ENCODE measurements around the gene SYAP1.

Gene SYAP1

DNA sequence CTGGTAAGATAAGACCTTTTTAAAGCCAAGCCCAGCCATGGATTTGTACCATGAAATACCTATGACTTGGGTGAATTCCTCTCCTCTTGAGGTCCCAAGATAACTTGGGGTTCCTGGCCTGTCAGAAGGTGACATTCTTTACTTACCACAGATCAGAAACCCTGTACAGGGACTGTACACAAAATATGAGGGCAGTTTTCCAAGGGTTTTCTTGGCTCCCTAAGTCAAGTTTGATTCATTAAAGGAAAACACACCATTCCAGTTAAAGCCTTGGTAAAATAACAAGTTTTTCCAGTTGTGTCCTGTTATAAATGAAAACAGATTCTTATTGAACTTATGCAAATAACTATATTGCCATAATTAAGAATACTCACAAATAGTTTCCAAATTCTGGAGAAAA lies 8.2 kb downstream of the SYAP1 start:
- no peak overlapping the region for H3K4me3 ChIP-seq (ENCODE audit: low read depth, low read length)
- TF ChIP-seq, protein P1, sequence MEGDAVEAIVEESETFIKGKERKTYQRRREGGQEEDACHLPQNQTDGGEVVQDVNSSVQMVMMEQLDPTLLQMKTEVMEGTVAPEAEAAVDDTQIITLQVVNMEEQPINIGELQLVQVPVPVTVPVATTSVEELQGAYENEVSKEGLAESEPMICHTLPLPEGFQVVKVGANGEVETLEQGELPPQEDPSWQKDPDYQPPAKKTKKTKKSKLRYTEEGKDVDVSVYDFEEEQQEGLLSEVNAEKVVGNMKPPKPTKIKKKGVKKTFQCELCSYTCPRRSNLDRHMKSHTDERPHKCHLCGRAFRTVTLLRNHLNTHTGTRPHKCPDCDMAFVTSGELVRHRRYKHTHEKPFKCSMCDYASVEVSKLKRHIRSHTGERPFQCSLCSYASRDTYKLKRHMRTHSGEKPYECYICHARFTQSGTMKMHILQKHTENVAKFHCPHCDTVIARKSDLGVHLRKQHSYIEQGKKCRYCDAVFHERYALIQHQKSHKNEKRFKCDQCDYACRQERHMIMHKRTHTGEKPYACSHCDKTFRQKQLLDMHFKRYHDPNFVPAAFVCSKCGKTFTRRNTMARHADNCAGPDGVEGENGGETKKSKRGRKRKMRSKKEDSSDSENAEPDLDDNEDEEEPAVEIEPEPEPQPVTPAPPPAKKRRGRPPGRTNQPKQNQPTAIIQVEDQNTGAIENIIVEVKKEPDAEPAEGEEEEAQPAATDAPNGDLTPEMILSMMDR (IDR thresholded peaks at IDR 0.05; ENCODE audit: borderline replicate concordance, insufficient read depth, low read depth, low read length), result no peak

DNA sequence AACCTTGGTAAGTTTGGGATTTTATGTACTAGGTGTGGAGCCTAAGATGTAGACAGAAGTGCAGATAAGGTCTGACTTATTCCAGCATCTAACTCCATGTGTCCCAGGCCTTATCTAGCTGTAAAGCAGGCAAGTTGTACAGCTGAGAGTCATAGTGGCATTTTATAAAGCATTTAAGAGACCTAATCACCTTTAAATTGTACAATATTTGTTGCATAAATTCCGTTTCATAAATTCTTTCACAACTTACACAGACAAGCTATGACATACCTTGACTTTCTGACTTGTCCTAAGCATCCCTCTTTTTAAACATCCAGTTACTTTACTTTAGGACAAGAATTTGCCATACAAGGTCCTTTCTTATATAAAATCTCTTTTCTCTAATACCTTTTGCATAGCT lies 11.0 kb downstream of the SYAP1 start:
- no peak overlapping the region for H3K4me3 ChIP-seq (ENCODE audit: low read depth, low read length)
- TF ChIP-seq, protein P1 (IDR thresholded peaks at IDR 0.05; ENCODE audit: borderline replicate concordance, insufficient read depth, low read depth, low read length), result no peak

DNA sequence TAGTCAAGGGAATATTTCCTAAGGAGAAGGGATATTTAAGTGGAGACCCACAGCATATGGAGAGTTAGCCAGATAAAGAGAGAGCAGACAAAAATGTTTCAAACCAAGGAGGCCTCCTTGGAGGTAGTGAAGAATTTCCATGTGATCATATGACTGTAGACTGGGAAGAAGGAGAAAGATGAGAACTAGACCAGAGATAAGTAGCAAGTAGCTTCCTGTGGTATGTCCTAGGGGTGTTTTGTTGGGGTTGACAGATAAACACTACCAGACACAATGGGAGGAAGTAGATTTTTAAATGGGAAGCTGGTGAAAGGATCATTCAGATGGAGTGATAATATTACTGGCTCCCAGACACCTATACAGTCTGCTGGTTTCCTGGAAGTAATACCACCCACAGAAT lies 13.6 kb downstream of the SYAP1 start:
- H3K4me3 ChIP-seq (ENCODE audit: low read depth, low read length), result no peak overlapping the region
- TF ChIP-seq, protein P1 (IDR thresholded peaks at IDR 0.05; ENCODE audit: borderline replicate concordance, insufficient read depth, low read depth, low read length), result no peak

DNA sequence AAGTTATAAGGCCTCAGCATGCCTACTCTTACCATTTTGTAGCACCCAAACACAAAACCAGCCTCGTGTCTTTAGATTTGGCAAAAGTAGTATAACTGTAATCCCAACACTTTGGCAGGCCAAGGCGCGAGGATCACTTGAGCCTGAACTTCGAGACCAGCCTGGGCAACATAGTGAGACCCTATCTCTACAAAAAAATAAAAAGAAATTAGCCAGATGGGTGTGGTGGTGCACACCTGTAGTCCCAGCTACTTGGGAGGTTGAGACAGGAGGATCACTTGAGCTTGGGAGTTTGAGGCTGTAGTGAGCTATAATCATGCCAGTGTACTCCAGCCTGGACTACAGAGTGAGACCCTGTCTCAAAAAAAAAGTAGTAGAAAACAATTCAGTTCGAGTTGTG lies 17.6 kb downstream of the SYAP1 start:
- TF ChIP-seq, protein P1 (IDR thresholded peaks at IDR 0.05; ENCODE audit: borderline replicate concordance, insufficient read depth, low read depth, low read length), result no peak
- no peak overlapping the region for H3K4me3 ChIP-seq (ENCODE audit: low read depth, low read length)

DNA sequence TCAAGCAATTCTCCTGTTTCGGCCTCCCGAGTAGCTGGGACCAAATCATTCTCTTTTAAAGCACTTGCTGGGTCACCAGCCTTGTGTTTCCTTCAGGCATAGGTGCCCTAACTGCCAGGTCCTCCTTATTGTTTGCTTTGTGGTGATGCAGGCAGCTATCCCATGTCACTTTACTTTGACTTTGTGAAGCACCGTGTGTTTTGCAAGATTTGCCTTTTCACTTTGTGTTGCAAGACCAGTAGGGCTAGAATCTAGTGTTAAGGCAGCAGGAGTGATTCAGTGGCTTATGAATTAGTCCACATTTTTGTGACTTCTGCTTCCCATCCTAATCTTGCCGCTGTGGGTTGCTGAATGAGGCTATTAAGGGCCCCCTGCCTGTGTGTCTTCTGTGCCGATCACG lies 20.2 kb downstream of the SYAP1 start:
- no peak overlapping the region for H3K4me3 ChIP-seq (ENCODE audit: low read depth, low read length)
- TF ChIP-seq, protein P1 (IDR thresholded peaks at IDR 0.05; ENCODE audit: borderline replicate concordance, insufficient read depth, low read depth, low read length), result no peak

DNA sequence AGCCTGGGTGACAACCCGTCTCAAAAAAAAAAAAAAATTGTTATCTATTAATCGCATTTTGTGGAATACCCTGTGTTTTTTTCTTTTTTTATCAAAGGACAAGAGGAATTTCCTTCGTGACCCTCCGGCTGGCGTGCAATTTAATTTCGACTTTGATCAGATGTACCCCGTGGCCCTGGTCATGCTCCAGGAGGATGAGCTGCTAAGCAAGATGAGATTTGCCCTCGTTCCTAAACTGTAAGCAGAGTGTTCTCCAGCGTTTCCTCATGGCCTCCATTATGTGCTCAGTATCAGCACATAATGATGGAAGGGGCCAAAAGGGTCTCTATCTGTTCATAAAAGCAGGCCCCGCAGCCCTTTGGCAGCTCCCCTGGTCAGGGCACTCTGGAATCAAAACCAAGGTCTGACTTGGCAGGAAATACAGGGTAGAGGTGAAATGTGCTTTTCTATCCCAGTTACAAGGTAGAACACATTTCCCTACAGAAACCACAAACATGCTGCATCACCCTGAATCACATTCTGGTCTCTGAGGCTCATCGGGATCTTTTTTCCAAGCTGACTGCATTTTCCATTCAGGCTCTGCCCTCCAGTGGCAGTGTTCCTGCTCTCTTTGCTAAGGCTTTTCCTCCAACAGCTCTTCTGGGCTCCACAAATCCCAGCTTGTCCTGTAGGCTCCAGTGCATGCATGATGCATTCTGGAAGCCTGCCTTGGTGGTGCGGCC lies 24.4 kb downstream of the SYAP1 start:
- TF ChIP-seq, protein P1 (IDR thresholded peaks at IDR 0.05; ENCODE audit: borderline replicate concordance, insufficient read depth, low read depth, low read length), result no peak
- no peak overlapping the region for H3K4me3 ChIP-seq (ENCODE audit: low read depth, low read length)

DNA sequence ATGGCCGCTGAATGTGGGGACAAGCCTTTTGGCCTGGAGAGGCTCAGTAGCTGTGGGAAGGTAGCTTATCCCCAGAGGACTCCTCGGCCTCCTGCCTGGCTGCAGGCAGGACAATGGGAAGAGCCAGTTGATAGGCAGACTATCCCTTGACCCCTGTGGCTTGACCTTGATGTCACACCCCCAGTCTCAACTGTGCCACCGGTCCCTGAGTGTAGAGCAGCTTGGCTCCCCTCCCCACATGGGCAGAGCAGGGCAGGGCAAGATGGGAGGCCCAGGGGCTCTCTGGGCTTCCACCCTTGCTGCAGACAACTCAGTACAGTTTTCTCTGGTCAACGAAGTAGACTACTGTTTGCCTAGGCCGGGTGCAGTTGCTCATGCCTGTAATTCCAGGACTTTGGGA lies 25.7 kb downstream of the SYAP1 start:
- H3K4me3 ChIP-seq (ENCODE audit: low read depth, low read length), result no peak overlapping the region
- TF ChIP-seq, protein P1 (IDR thresholded peaks at IDR 0.05; ENCODE audit: borderline replicate concordance, insufficient read depth, low read depth, low read length), result no peak

Data from GM12875 (cell line).